ENCODE measurements around the gene CBL.

GRCh38 chr11:119338965-119339588, 132.9 kb downstream of the CBL start:
- TF ChIP-seq EP300 (IDR thresholded peaks at IDR 0.05) (no peak), CTCF (IDR thresholded peaks at IDR 0.05) (no peak), HEYL (CRISPR knock-in tag; IDR thresholded peaks at IDR 0.05) (no peak), ZC3H11A (IDR thresholded peaks at IDR 0.05) (no peak), KDM1A (IDR thresholded peaks at IDR 0.05; ENCODE audit: low read depth) (no peak), JUN (IDR thresholded peaks at IDR 0.05) (no peak), USF2 (IDR thresholded peaks at IDR 0.05) (no peak)

Measured in A549 (cell line).